Subcutaneous adipose tissue (tissue), 4 donors: ENCODE data around the gene HDAC3. TPM values are rescaled to one million over a fixed set of nuclear protein-coding genes. Genes with fewer than 3 reads are reported as not detected.

Experiments
- CTCF ChIP-seq: fragments of 450-650 bp; IDR thresholded peaks from one replicate; pipeline ENCODE4 v1.5.1; 2016; ENCODE audit warnings: low read depth, mild to moderate bottlenecking, control low read depth, antibody characterized with exemption, moderate library complexity
- total RNA-seq, 4 donors: library from RNA; depleted of rRNA; stranded (reverse); fragments of >200 nt; gene quantifications; one replicate each; pipeline ENCODE4 v1.1.0, GENCODE V29; 2016

The HDAC3 gene
- total RNA-seq, 4 donors from 2014 or later, result 37.7 to 49.1 (median 40.3) TPM

GRCh38 chr5:141638771-141639170 is 2.1 kb upstream of the HDAC3 start:
- TF ChIP-seq CTCF, result no peak

DNA sequence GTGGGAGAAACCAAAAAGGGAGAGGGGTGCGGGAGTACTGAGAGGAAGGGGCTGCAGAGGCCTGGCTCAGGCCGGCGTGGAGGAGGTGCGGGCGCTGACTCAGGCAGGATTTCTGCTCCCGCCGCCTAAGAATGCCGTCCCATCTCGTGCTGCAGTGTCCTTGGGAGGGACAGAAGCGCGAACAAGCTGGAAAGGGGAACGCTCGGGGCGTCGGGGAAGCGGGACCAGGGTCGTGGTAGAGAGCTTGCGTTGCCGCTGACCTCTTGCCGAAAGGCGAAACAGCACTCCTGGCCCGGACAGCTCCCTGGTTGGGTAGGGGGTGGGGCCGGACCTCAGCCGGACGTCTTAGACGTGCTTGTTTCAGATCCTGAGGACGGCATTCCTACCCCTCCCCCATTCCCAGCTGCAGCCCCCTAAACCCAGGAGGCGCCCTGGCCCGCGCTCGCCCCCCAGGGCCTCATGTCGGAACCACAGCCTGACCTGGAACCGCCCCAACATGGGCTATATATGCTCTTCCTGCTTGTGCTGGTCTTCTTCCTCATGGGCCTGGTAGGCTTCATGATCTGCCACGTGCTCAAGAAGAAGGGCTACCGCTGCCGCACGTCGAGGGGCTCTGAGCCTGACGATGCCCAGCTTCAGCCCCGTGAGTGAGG is 1.2 kb upstream of the HDAC3 start:
- no peak for TF ChIP-seq CTCF

GRCh38 chr5:141637123-141637766 is 596 bp upstream of the HDAC3 start:
- no peak for TF ChIP-seq CTCF

GRCh38 chr5:141636106-141636412 is 590 bp downstream of the HDAC3 start:
- TF ChIP-seq CTCF, result no peak

- no peak for TF ChIP-seq CTCF
These were observed 1.0 kb downstream of the HDAC3 start for GRCh38 chr5:141635646-141636045.

DNA sequence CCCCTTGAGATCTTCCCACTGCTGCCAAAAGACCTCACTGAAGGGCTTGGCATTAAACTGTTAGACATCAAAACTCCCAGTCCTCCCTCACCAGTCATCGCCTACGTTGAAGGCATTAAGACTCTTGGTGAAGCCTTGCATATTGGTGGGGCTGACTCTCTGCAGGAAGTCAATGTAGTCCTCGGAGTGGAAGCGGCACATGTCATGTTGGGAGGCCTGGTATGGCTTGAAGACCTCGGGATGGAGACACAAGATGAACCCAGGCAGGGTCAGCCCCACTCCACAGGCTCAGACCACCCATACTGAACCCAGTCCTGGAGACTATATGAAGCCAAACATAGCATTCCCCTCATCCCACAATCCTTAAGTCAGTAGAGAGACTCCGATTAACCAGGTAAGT is 1.9 kb downstream of the HDAC3 start:
- TF ChIP-seq CTCF, result no peak

DNA sequence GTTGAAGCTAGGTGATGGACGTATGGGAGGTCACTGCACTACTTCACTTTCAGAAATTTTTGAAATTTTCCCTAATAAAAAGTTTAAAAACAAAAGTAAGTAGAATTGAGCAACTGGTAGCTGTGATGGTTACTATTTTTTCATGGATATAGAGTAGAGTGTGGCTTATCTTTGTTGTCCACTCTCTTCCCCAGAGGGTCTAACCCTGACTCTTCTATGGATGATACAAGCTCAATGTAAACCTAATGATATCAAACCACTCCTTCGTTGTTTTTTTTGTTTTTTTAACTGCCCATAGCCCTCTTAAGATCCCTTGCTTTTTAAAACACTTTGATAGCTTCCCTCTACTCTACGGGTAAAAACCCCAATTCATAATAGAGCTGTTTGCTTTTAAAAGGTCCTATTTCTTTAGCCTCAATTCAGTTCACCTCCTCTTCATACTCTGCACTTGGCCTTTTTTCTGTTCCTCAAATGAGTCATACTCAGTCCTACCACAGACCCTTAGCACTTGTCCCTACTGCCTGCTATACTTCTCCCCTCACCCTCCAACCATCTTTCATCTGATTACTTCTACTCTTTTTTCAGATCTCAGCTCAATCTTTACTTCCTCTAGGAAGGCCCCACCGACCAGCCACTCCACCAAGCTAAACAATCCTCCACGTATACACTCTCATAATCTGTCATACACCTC is 2.6 kb downstream of the HDAC3 start:
- TF ChIP-seq CTCF, result no peak
